Upper lobe of left lung (tissue), 6 donors: ENCODE measurements around the gene EFCAB5. TPM values are rescaled to one million over a fixed set of nuclear protein-coding genes. Genes with fewer than 3 reads are reported as not detected.
A peak's percentile ranks its signal among the peaks of the same experiment; 100 is the strongest.

Experiments
- ATAC-seq, 2 donors: fragments of 200-7000 bp; cut with Tn5 transposase; one replicate each; pipeline ENCODE4 v1.9.1; 2022; ENCODE audit warnings: mild to moderate bottlenecking in 2 of 2, moderate library complexity in 2 of 2; ENCODE audit not compliant: low FRiP score in 2 of 2
- DNase-seq, 2 donors: peaks; one replicate each; pipeline ENCODE4 v3.0.0-alpha.2; 2019 to 2020
- H3K27ac ChIP-seq, 4 donors: fragments of 200-600 bp; sonication (generic); one replicate each; pipeline ENCODE4 v1.5.1; 2016 to 2019
- H3K27me3 ChIP-seq, 4 donors: fragments of 200-600 bp; sonication (generic); one replicate each; pipeline ENCODE4 v1.5.1; 2017 to 2019
- H3K36me3 ChIP-seq, 4 donors: fragments of 200-600 bp; sonication (generic); one replicate each; pipeline ENCODE4 v1.5.1; 2016 to 2019
- H3K4me1 ChIP-seq, 4 donors: fragments of 200-600 bp; sonication (generic); one replicate each; pipeline ENCODE4 v1.5.1; 2018 to 2019
- H3K4me3 ChIP-seq, 4 donors: fragments of 200-600 bp; sonication (generic); one replicate each; pipeline ENCODE4 v1.5.1; 2017 to 2019; ENCODE audit warnings: mild to moderate bottlenecking in 2 of 4, moderate library complexity in 1 of 4
- H3K9me3 ChIP-seq, 4 donors: fragments of 200-600 bp; sonication (generic); one replicate each; pipeline ENCODE4 v1.5.1; 2018 to 2019
- EP300 ChIP-seq, 4 donors: sonication (generic); formaldehyde crosslinking; IDR thresholded peaks; one replicate each; pipeline ENCODE4 v1.5.1; 2017; ENCODE audit warnings: antibody characterized with exemption in 4 of 4, control low read depth in 2 of 4
- POLR2A ChIP-seq, 4 donors: fragments of 450-650 bp; IDR thresholded peaks; one replicate each; pipeline ENCODE4 v1.5.1; 2016 to 2017; ENCODE audit warnings: antibody characterized with exemption in 4 of 4, mild to moderate bottlenecking in 2 of 4
- POLR2AphosphoS5 ChIP-seq, 2 donors: sonication (generic); formaldehyde crosslinking; IDR thresholded peaks; one replicate each; pipeline ENCODE4 v1.5.1; 2017; ENCODE audit warnings: antibody characterized with exemption in 2 of 2
- WGBS, 2 donors: methylation state at CpG; one replicate each; pipeline ENCODE4 v1.1.5; 2017 to 2018; 5-methylcytosine and 5-hydroxymethylcytosine counted together
- total RNA-seq, 6 donors: library from RNA; depleted of rRNA in 4 of 6; stranded (reverse); fragments of >200 nt in 4 of 6; gene quantifications; one replicate each; pipeline versions ENCODE4 v1.1.0 to v1.2.1, GENCODE V29; 2016 to 2021
- TF ChIP-seq, protein P1 (sequence below), 6 experiments: fragments of 450-650 bp in 4 of 6; fragments of 200-600 bp in 2 of 6; sonication (generic) in 2 of 6; IDR thresholded peaks; one replicate each; pipeline ENCODE4 v1.5.1; 2016 to 2019; ENCODE audit warnings: antibody characterized with exemption in 6 of 6
- donor health status: DM: no; HTN: no; CAD: no; lungs with moderate emphysema.
- donor health status: DM: no; HTN: yes; CAD: no; lungs with severe emphysema.

The EFCAB5 gene
- total RNA-seq, 6 donors from 2014 or later = 0.22 to 7.3 (median 1.0) TPM

DNA sequence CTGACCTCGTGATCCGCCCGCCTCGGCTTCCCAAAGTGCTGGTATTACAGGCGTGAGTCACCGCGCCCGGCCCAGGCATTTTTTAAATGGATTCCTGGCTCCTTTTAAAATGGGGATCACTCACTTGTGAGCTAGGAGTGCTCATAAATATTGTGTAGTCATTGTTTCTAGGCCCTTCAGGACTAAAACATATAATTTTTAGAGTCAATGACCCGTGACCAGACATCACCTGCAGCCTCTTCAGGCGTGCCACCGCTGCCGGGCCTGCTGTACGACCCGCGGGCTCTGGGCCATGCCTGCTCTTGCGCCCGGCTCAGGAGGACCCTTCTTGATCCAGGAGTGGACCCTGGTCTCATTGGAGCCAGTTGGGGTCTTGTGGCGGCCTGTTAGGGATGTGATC, 30.8 kb downstream of the EFCAB5 start:
- Histone ChIP-seq H3K4me3 (no peak overlapping the region), H3K27me3 (no peaks in the 10 kb centered on the region), H3K36me3 (no peaks in the 10 kb centered on the region), H3K4me1 (no peaks in the 10 kb centered on the region), H3K9me3 (no peaks in the 10 kb centered on the region), H3K27ac (no peak overlapping the region)
- peak in 1 of 2 donors; percentile 50 for DNase-seq
- no peak for ATAC-seq
- 95 to 100% methylated on average over 16 to 18 of the region's 18 CpGs for WGBS, 2 donors
- TF ChIP-seq, protein P1, sequence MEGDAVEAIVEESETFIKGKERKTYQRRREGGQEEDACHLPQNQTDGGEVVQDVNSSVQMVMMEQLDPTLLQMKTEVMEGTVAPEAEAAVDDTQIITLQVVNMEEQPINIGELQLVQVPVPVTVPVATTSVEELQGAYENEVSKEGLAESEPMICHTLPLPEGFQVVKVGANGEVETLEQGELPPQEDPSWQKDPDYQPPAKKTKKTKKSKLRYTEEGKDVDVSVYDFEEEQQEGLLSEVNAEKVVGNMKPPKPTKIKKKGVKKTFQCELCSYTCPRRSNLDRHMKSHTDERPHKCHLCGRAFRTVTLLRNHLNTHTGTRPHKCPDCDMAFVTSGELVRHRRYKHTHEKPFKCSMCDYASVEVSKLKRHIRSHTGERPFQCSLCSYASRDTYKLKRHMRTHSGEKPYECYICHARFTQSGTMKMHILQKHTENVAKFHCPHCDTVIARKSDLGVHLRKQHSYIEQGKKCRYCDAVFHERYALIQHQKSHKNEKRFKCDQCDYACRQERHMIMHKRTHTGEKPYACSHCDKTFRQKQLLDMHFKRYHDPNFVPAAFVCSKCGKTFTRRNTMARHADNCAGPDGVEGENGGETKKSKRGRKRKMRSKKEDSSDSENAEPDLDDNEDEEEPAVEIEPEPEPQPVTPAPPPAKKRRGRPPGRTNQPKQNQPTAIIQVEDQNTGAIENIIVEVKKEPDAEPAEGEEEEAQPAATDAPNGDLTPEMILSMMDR (IDR thresholded peaks at IDR 0.05) = no peak
- TF ChIP-seq POLR2AphosphoS5 (IDR thresholded peaks at IDR 0.05) (no peak), POLR2A (IDR thresholded peaks at IDR 0.05) (no peak), EP300 (IDR thresholded peaks at IDR 0.05) (no peak)

DNA sequence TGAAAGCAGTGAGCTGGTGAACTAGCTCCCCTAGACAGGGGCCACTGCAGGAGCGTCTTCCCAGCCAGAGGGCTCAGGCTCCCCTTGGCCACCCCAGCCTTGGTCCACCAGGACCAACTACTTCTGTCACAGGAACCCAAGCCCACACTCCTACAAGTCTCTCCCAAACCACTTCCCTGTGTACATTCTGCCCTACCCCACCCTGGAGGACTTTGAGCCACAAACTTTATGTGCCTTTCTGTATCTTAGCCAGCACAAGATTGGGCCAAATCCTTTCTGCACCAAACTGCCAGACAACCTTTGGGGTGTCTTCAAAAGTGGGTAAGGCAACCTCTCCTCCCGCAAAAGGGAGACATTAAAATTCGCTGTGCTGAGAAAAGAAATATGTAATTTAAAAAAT, 31.6 kb downstream of the EFCAB5 start:
- Histone ChIP-seq H3K27me3 (no peaks in the 10 kb centered on the region), H3K4me1 (no peaks in the 10 kb centered on the region), H3K4me3 (no peak overlapping the region), H3K9me3 (no peaks in the 10 kb centered on the region), H3K36me3 (no peaks in the 10 kb centered on the region), H3K27ac (no peak overlapping the region)
- TF ChIP-seq POLR2AphosphoS5 (IDR thresholded peaks at IDR 0.05) (no peak), EP300 (IDR thresholded peaks at IDR 0.05) (no peak), POLR2A (IDR thresholded peaks at IDR 0.05) (no peak)
- TF ChIP-seq, protein P1 (IDR thresholded peaks at IDR 0.05) = no peak
- ATAC-seq (no peak), DNase-seq (no peak)
- WGBS, 2 donors = 96 to 97% methylated on average over 2 to 3 of the region's 3 CpGs

DNA sequence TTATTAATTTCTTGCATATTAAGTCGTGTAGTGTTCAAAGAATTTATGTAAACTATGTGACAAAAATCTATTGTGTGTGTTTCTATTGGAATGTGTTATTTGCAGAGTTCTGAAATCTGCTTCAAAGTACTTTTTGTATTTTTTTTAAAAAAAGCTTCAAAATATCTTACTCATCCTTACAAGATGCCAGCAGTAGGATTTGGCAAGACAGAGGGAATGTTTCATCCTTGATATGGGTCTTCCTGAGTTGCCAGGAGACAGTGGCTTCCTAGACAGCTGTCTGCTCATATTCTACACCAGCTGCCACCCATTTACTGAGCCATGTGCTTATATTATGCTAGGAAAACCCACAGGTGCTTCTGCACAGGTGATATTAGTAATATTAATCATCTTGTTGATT, 36.4 kb downstream of the EFCAB5 start:
- 63 to 76% methylated on average over 1 of the region's 1 CpG for WGBS, 2 donors
- no peak for DNase-seq
- Histone ChIP-seq H3K9me3 (no peaks in the 10 kb centered on the region), H3K36me3 (no peaks in the 10 kb centered on the region), H3K27me3 (no peaks in the 10 kb centered on the region), H3K27ac (no peak overlapping the region), H3K4me1 (no peaks in the 10 kb centered on the region), H3K4me3 (no peak overlapping the region)
- no peak for ATAC-seq
- TF ChIP-seq POLR2A (IDR thresholded peaks at IDR 0.05) = no peak
- TF ChIP-seq, protein P1 (IDR thresholded peaks at IDR 0.05) = no peak
- no peak for TF ChIP-seq EP300 (IDR thresholded peaks at IDR 0.05)
- TF ChIP-seq POLR2AphosphoS5 (IDR thresholded peaks at IDR 0.05) = no peak

DNA sequence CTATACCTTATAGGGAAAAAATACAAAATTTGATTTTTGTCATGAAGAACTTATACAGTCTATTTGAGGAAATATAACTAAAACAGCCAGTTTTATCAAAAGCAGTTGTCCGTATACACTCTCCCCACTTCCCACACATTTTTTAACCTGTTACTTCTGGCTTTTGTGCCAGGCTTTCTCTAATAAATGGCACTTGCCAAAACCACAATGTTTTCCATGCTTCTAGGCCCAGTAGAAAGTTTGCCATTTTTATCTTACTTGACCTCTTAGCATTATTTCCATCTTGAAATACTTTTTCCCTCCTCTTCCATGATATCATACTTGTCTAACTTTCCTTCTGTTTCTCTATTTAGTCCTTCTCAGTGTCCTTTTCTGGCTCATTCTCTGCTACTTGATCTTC, 38.8 kb downstream of the EFCAB5 start:
- WGBS, 2 donors = 63 to 80% methylated on average over 1 of the region's 1 CpG
- TF ChIP-seq EP300 (IDR thresholded peaks at IDR 0.05) = no peak
- ATAC-seq (no peak), DNase-seq (no peak)
- Histone ChIP-seq H3K4me3 (no peak overlapping the region), H3K27ac (no peak overlapping the region), H3K4me1 (no peaks in the 10 kb centered on the region), H3K9me3 (no peaks in the 10 kb centered on the region), H3K36me3 (no peaks in the 10 kb centered on the region), H3K27me3 (no peaks in the 10 kb centered on the region)

DNA sequence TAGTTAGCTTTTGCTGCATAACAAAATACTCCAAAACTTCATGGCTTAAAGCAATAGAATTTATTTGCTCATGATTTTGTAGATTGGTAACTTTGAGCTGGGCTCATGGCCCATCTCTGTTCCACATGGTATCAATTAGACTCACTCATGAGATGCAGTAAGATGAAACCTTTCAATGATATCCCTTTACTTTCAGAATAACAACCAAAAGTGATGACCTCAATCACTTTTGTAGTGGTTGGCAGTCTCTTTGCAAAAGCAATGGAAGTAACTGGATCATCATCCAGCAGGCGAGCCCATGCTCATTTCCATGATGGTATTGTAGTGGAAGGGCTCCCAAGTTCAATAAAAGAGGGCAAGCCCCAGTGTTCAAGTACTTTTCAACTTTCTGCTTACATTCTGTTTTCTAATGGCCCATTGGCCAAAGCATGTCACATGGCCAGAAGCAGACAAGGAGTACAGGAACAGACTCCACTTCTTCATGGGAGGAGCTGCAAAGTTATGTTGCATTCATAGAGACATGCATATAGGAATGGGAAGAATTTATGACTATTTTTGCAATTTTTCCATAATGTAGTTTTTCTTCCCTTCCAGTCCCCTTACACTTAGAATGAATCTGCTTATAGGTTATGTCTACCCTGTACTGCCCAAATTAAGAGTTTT, 41.7 kb downstream of the EFCAB5 start:
- 86 to 93% methylated on average over 1 of the region's 1 CpG for WGBS, 2 donors

More for the DNA sequence above, 41.7 kb downstream of the EFCAB5 start:
- TF ChIP-seq EP300 (IDR thresholded peaks at IDR 0.05) (no peak), POLR2A (IDR thresholded peaks at IDR 0.05) (no peak), POLR2AphosphoS5 (IDR thresholded peaks at IDR 0.05) (no peak)
- TF ChIP-seq, protein P1 (IDR thresholded peaks at IDR 0.05) = no peak
- Histone ChIP-seq H3K4me1 (no peaks in the 10 kb centered on the region), H3K36me3 (no peaks in the 10 kb centered on the region), H3K27ac (no peak overlapping the region), H3K27me3 (no peaks in the 10 kb centered on the region), H3K9me3 (no peaks in the 10 kb centered on the region), H3K4me3 (no peak overlapping the region)
- DNase-seq = no peak
- ATAC-seq = no peak
